BLaER1 treated with 17β-estradiol and CSF1 and Interleukin-3, amounts not matched to agents 10 nM and 100 nM (cell line): ENCODE measurements around the gene PANK4.

Experiments used
- H3K27ac ChIP-seq, 11 experiments: shearing (Covaris generic); formaldehyde crosslinking; 2 replicates each; pipeline ENCODE4 v1.8.1; 2022
- H3K27me3 ChIP-seq, 11 experiments: shearing (Covaris generic); formaldehyde crosslinking; 2 replicates each; pipeline ENCODE4 v1.8.1; 2022
- H3K36me3 ChIP-seq, 11 experiments: shearing (Covaris generic); formaldehyde crosslinking; 2 replicates each; pipeline ENCODE4 v1.8.1; 2022
- H3K4me1 ChIP-seq, 10 experiments: shearing (Covaris generic); formaldehyde crosslinking; 2 replicates each; pipeline ENCODE4 v1.8.1; 2022
- H3K4me2 ChIP-seq, 11 experiments: shearing (Covaris generic); formaldehyde crosslinking; 2 replicates each; pipeline ENCODE4 v1.8.1; 2022
- H3K4me3 ChIP-seq, 10 experiments: shearing (Covaris generic); formaldehyde crosslinking; 2 replicates each; pipeline ENCODE4 v1.8.1; 2022
- H3K9ac ChIP-seq, 11 experiments: shearing (Covaris generic); formaldehyde crosslinking; 2 replicates each; pipeline ENCODE4 v1.8.1; 2022
- H3K9me3 ChIP-seq, 11 experiments: shearing (Covaris generic); formaldehyde crosslinking; replicated peaks in 1 of 11; 2 replicates each; pipeline ENCODE4 v1.8.1; 2022
- H4K20me1 ChIP-seq, 11 experiments: shearing (Covaris generic); formaldehyde crosslinking; 2 replicates each; pipeline ENCODE4 v1.8.1; 2022
- Cebpa-rat ChIP-seq, 11 experiments: shearing (Covaris generic); IDR thresholded peaks; 2 replicates each; pipeline ENCODE4 v1.8.1; 2022

Gene PANK4

DNA sequence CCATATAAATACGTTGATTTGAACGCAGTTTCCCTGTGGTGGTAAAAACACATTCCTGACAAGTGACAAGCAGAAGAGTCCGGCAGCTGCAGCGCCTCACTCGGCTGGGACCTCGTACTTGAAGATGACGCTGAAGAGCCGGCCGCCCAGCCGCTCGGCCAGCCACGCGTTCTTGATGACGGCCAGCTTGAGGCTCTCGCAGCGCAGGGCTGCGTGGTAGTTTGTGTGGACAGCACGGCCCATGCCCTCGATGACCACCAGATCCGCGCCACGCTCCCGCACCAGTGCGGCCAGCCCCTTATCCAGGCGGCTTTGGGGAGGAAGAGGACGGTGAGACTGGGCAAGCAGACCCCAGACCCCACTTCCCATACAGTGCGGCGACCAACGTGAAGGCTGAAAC, 17.6 kb downstream of the PANK4 start:
- no peak overlapping the region for H3K9ac ChIP-seq
- H4K20me1 ChIP-seq, result peaks cover 24 to 100% (median 91%) of the 10 kb centered on the region in 11 experiments; a peak in 21 of 22 replicates
- no peaks in the 10 kb centered on the region for H3K27me3 ChIP-seq
- H3K9me3 ChIP-seq, result no peaks in the 10 kb centered on the region
- no peak overlapping the region for H3K4me2 ChIP-seq
- H3K4me1 ChIP-seq, result peaks cover 10 to 31% (median 18%) of the 10 kb centered on the region in 10 experiments; a peak in 18 of 20 replicates
- H3K36me3 ChIP-seq, result peaks cover 59 to 70% (median 67%) of the 10 kb centered on the region in 11 experiments
- no peak overlapping the region for H3K4me3 ChIP-seq
- H3K27ac ChIP-seq, result no peak overlapping the region
- TF ChIP-seq Cebpa-rat (IDR thresholded peaks at IDR 0.05), result no peak

DNA sequence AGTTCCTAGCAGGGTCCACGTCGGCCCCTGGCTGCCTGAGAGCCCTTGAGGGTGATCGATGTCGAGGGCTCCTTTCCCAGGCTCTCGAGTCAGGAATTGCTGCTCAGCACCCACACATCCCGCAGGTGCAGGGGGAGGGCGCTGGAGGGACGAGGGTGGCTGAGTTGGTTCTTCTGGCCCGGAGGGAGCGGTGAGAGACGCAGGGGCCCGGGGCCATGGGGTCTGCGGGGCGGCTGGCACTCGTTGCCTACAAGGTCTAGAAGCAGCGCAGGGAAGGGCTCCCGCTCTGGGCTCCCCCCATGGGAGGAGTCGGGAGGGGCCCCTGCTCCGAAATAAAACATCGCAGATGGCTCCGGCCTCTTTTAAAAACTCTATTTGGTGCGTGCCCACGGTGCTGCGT, 18.2 kb downstream of the PANK4 start:
- no peak for TF ChIP-seq Cebpa-rat (IDR thresholded peaks at IDR 0.05)
- H3K9me3 ChIP-seq, result no peaks in the 10 kb centered on the region
- H3K9ac ChIP-seq, result no peak overlapping the region
- no peak overlapping the region for H3K4me3 ChIP-seq
- H3K4me2 ChIP-seq, result no peak overlapping the region
- no peaks in the 10 kb centered on the region for H3K27me3 ChIP-seq
- H3K27ac ChIP-seq, result no peak overlapping the region
- peaks cover 10 to 31% (median 18%) of the 10 kb centered on the region in 10 experiments; a peak in 18 of 20 replicates for H3K4me1 ChIP-seq
- H3K36me3 ChIP-seq, result peaks cover 53 to 65% (median 62%) of the 10 kb centered on the region in 11 experiments
- H4K20me1 ChIP-seq, result peaks cover 21 to 100% (median 85%) of the 10 kb centered on the region in 11 experiments; a peak in 21 of 22 replicates

GRCh38 chr1:2507744-2508155, 18.6 kb downstream of the PANK4 start:
- no peak overlapping the region for H3K9ac ChIP-seq
- peaks cover 21 to 100% (median 81%) of the 10 kb centered on the region in 11 experiments; a peak in 21 of 22 replicates for H4K20me1 ChIP-seq
- H3K27ac ChIP-seq, result no peak overlapping the region
- peaks cover 49 to 60% (median 57%) of the 10 kb centered on the region in 11 experiments for H3K36me3 ChIP-seq
- no peaks in the 10 kb centered on the region for H3K9me3 ChIP-seq
- peaks cover 10 to 31% (median 18%) of the 10 kb centered on the region in 10 experiments; a peak in 18 of 20 replicates for H3K4me1 ChIP-seq
- H3K27me3 ChIP-seq, result no peaks in the 10 kb centered on the region
- TF ChIP-seq Cebpa-rat (IDR thresholded peaks at IDR 0.05), result no peak
- no peak overlapping the region for H3K4me3 ChIP-seq
- H3K4me2 ChIP-seq, result no peak overlapping the region

DNA sequence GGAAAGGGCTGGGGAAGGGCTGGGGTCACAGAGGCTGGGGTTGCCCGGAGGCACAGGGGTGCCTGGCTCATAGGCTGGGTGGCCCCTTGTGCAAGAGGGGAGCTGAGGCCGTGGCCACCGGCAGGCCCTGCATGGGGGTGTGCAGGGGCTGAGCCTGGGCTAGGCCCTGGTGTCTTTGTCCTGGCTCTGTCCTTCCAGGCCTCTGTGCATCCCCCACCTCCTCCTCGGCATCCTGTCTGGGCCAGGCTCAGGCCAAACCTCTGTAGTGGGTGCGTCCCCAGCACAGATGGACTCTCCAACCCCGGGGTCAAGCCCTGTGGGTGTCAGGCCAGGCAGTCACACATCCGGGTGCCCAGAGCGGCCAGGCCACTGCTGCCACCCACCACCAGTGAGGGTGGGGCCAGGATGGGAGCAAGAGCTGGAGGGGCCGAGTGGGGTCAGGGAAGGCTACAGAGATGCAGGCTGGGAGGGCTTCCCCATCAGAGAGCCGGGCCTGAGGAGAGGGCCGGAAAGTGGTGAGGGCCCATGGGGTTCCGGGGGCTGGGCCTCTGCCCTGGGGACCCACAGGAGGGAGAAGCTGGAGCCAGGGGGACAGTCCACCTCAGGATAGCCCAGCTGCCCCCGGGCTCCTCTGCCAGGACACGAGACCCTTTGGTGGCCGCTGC, 19.4 kb downstream of the PANK4 start:
- Histone ChIP-seq H3K9me3 (no peaks in the 10 kb centered on the region), H3K9ac (peak overlapping the region in 4 of 11 experiments; percentile 16 to 44 (median 26); a peak in 4 of 22 replicates), H3K4me3 (no peak overlapping the region)

DNA sequence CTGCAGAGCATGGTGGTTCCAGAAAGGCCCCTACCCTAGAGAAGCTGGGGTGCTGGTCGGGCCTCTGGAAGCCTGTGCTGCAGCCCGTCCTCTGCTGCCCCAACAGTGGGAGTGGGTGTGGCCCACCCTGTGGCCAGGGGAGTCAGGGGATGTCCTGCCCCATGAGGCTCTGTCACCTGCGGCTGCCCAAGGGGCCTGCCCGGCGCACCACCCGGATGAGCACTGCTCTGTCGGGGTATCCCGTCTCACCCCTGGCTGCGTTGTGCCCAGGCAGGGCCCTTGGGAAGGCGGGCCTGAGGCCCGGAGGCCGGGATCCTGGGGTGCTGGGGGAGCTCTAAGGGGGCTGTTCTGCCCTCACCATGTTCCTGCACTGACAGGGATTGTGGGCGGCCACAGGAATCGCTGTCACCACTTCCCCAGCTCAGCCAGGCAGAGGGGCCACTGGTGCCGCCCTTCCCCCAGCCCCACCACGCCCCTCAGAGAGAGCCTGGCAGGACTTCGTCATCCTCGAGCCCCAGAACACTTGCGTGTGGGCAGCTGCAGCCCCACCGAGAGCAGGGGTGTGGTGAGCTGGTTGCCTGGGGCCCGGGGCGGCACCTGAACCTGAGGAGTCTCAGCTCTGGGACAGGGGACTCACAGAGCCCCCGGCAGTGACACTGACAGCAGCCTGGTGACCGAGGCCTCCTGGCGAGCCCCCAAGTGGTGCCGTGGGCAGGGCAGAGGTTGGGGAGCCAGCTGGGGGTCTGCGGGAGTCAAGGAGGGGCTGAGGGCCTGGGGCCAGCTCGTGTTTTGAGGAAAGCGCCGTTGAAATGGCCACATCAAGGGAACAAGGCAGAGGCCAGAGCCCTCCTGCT, 20.2 kb downstream of the PANK4 start:
- no peak for TF ChIP-seq Cebpa-rat (IDR thresholded peaks at IDR 0.05)
- Histone ChIP-seq H3K4me2 (peak overlapping the region in 10 of 11 experiments; percentile 1 to 59 (median 22); a peak in 14 of 22 replicates), H3K36me3 (peaks cover 33 to 45% (median 42%) of the 10 kb centered on the region in 11 experiments), H3K9ac (peak overlapping the region in 4 of 11 experiments; percentile 16 to 44 (median 26); a peak in 6 of 22 replicates), H3K27me3 (no peaks in the 10 kb centered on the region), H4K20me1 (peaks cover 21 to 98% (median 69%) of the 10 kb centered on the region in 11 experiments; a peak in 21 of 22 replicates), H3K9me3 (no peaks in the 10 kb centered on the region), H3K4me3 (no peak overlapping the region), H3K4me1 (peaks cover 18 to 46% (median 30%) of the 10 kb centered on the region in 10 experiments), H3K27ac (no peak overlapping the region)

More for the DNA sequence above, 19.4 kb downstream of the PANK4 start:
- Histone ChIP-seq H3K4me1 (peaks cover 10 to 38% (median 22%) of the 10 kb centered on the region in 10 experiments; a peak in 19 of 20 replicates), H3K27ac (no peak overlapping the region), H3K27me3 (no peaks in the 10 kb centered on the region), H3K36me3 (peaks cover 41 to 53% (median 50%) of the 10 kb centered on the region in 11 experiments), H4K20me1 (peaks cover 21 to 100% (median 77%) of the 10 kb centered on the region in 11 experiments; a peak in 21 of 22 replicates), H3K4me2 (peak overlapping the region in 6 of 11 experiments; percentile 1 to 59 (median 42); a peak in 8 of 22 replicates)
- no peak for TF ChIP-seq Cebpa-rat (IDR thresholded peaks at IDR 0.05)

DNA sequence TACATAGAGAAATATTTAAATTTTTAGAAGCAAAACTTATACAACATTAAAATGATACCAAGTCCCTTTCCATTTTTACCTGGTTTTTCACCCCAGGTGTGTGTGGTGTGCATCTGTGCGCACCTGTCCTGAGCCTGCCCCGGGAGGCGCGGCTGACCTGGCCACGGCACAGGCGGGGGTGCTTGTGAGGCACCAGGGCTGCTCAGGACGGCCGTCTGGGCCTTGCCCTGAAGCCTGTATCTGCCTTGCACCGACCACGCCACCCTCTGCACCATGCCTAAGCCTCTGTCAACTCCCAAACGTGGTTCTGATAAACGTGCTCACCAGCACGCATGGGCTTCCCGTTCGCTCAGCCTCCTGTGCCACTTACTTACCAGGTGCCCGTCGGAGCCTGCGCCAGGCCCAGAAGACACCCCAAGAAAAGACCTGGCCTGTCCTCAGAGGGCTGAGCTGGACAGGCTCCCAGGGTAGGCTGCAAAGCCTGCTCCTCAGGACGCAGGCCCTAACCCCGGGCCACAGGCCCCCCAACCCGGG, 20.9 kb downstream of the PANK4 start:
- H3K36me3 ChIP-seq, result peaks cover 26 to 38% (median 35%) of the 10 kb centered on the region in 11 experiments
- H4K20me1 ChIP-seq, result peaks cover 21 to 90% (median 62%) of the 10 kb centered on the region in 11 experiments; a peak in 21 of 22 replicates
- peak overlapping the region in 4 of 11 experiments; percentile 1 to 59 (median 52); a peak in 5 of 22 replicates for H3K4me2 ChIP-seq
- H3K4me3 ChIP-seq, result no peak overlapping the region
- H3K27ac ChIP-seq, result no peak overlapping the region
- H3K4me1 ChIP-seq, result peaks cover 23 to 52% (median 36%) of the 10 kb centered on the region in 10 experiments
- H3K9ac ChIP-seq, result peak overlapping the region in 1 of 11 experiments; percentile 36; a peak in 1 of 22 replicates
- no peak for TF ChIP-seq Cebpa-rat (IDR thresholded peaks at IDR 0.05)
- no peaks in the 10 kb centered on the region for H3K9me3 ChIP-seq
- no peaks in the 10 kb centered on the region for H3K27me3 ChIP-seq

- Histone ChIP-seq H4K20me1 (peaks cover 15 to 84% (median 56%) of the 10 kb centered on the region in 11 experiments; a peak in 21 of 22 replicates), H3K36me3 (peaks cover 20 to 32% (median 29%) of the 10 kb centered on the region in 11 experiments), H3K9ac (peak overlapping the region in 1 of 11 experiments; percentile 15; a peak in 2 of 22 replicates), H3K4me3 (no peak overlapping the region), H3K27ac (no peak overlapping the region), H3K9me3 (no peaks in the 10 kb centered on the region), H3K4me1 (peaks cover 30 to 58% (median 42%) of the 10 kb centered on the region in 10 experiments), H3K27me3 (no peaks in the 10 kb centered on the region), H3K4me2 (peak overlapping the region in 6 of 11 experiments; percentile 6 to 41 (median 10); a peak in 4 of 22 replicates)
- TF ChIP-seq Cebpa-rat (IDR thresholded peaks at IDR 0.05), result no peak
These were observed 21.5 kb downstream of the PANK4 start for GRCh38 chr1:2504949-2505272.

DNA sequence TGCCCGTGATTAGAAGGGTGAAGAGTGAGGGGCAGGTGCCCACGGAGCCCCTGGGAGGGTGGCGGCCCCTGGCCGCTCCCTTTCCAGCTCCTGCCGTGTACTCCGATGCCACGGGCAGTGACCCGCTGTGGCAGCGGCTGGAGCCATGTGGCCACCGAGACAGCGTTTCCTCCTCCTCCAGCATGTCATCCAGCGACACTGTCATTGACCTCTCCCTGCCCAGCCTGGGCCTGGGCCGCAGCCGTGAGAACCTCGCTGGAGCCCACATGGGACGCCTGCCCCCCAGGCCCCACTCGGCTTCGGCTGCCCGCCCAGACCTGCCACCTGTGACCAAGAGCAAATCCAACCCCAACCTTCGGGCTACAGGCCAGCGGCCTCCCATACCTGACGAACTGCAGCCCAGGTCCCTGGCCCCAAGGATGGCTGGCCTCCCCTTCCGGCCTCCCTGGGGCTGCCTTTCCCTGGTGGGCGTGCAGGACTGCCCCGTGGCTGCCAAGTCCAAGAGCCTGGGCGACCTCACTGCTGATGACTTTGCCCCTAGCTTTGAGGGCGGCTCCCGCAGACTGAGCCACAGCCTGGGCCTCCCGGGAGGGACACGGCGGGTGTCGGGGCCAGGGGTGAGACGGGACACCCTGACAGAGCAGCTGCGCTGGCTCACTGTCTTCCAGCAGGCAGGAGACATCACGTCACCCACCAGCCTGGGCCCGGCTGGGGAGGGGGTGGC, 22.0 kb downstream of the PANK4 start:
- Histone ChIP-seq H3K4me1 (peaks cover 35 to 63% (median 48%) of the 10 kb centered on the region in 10 experiments), H3K4me2 (peak overlapping the region in 6 of 11 experiments; percentile 6 to 41 (median 10); a peak in 5 of 22 replicates), H3K4me3 (no peak overlapping the region), H4K20me1 (peaks cover 14 to 79% (median 53%) of the 10 kb centered on the region in 11 experiments; a peak in 21 of 22 replicates), H3K27ac (no peak overlapping the region), H3K27me3 (no peaks in the 10 kb centered on the region), H3K9me3 (no peaks in the 10 kb centered on the region), H3K36me3 (peaks cover 15 to 27% (median 24%) of the 10 kb centered on the region in 11 experiments), H3K9ac (peak overlapping the region in 1 of 11 experiments; percentile 15; a peak in 2 of 22 replicates)
- no peak for TF ChIP-seq Cebpa-rat (IDR thresholded peaks at IDR 0.05)
